ENCODE data around the gene ATP1B2.

The ATP1B2 gene

GRCh38 chr17:7705269-7706255 is 54.8 kb downstream of the ATP1B2 start:
- no peak for DNase-seq (ENCODE audit: extremely low read depth, low read depth)
- no peak for TF ChIP-seq CTCF (IDR thresholded peaks at IDR 0.05; ENCODE audit: low read depth, low read length)

DNA sequence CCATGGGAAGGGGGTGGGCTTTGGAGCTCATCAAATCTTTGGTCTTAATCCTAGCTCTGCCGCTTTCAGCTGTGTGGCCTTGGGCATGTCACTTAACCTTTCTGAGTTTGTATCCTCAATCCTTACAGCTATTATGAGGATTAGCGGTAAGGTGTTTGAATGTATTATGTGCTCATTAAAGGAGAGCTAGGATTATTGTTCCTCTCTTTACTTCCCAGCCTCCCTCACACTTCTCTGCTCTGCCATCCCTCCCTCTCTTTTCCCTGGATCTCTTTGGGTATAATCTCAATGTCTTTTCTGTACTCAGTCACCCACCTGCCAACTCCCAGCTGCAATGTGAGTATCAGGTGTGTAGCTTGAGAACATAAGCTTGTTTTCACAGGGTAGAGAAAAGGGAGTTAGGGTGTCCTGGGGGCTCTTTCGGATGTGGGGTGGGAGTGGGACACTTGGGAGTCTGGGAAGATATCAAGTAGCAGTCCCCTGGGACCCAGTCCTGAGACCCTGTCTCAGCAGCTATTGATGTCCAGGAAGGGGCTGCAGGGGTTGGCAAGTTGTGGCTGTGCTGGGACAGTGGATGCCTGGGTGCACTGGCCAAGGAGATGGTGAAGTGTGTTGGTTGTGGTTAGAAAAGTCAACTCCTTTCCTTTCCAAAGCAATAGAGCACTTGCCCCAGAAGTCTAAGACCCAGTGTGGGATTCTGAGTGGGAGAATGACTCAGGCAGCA is 56.1 kb downstream of the ATP1B2 start:
- TF ChIP-seq CTCF (IDR thresholded peaks at IDR 0.05; ENCODE audit: low read depth, low read length): no peak
- DNase-seq (ENCODE audit: extremely low read depth, low read depth): no peak

Data from AG09319 (cell line).